HG03139 (cell line): ENCODE data around the gene ST3GAL4.

Experiments
- ATAC-seq: cut with Tn5 transposase; IDR thresholded peaks from one replicate; pipeline ENCODE4 v1.9.1; 2021; ENCODE audit not compliant: unreplicated experiment

The ST3GAL4 gene

DNA sequence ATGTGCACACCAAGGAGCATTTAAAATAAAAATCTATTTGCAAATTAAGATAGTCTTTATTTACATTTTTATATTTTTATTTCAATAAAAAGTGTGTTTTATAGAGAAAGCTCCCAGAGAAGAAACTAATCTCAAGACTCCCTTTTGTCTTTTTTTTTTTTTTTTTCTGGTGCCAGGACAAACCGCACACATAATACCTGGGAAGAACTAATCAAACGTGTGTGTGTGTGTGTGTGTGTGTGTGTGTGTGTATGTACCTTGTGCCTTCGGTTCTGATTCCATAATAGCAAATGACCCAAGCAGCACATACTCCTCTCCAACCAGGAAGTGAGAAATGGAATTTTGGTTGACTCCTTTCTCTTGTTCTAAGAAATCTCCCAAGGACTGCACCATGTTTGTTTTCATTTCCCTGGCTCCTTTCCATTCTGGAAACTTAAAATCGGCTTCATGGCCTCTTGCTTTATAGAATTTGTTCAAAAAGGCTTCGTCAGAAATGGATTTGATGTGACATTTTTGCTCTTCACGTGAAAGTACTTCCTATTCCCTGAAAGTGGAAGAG, 65.3 kb downstream of the ST3GAL4 start:
- no peak for ATAC-seq

DNA sequence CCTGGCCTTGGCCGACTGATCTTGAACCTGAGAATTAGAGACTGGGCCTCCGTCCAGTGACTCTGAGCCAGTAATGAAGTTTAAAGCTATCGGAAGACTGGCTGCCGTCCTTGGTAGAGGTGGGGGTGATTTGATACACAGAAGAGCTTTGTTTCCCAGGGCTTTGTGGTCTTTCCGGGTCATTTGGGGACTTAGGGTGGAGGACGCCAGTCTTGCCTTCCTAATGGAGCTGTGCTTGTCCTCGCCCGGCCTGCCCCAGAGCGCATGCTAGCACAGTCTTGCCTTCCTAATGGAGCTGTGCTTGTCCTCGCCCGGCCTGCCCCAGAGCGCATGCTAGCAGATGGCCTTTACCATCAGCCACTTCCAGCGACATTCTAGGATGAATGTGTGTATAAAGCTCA, 65.8 kb downstream of the ST3GAL4 start:
- ATAC-seq, result no peak

DNA sequence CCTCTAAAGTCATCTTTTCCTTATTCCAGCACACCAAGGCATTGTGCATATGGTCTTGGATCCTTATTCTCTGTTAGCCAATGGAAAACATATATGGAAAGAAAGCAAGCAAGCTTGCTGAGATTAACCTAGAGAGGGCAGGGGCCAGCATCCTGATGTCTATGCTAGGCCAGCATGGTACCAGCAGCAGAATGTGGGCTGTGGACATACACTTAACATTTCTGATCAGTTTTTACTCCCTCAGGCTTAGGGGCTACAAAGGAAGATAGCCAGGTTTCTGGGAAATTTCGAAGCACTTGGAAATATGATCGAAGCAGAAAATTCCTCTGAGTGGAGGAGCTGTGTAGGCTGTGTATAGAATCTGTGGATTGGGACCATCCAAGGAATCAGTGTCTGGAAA, 67.0 kb downstream of the ST3GAL4 start:
- ATAC-seq, result no peak

DNA sequence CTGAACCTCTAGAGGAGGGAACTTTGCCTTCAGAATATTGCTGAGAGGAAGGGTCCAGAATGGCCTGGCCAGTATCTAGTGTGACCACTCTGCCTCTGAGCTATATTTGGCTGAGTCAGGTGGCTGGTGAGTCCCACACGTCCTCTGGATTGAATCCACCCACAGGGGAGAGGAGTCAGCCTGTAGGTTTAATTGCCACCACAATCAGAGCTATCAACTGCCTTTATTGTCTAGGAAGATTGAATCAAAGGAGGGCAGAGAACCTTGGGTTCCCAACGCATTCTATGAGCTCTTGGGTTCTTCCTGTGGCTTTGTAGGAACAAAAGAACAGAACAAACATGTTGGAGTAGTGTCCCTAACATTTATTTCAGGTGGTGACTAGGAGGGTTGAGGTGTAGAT, 67.7 kb downstream of the ST3GAL4 start:
- no peak for ATAC-seq

DNA sequence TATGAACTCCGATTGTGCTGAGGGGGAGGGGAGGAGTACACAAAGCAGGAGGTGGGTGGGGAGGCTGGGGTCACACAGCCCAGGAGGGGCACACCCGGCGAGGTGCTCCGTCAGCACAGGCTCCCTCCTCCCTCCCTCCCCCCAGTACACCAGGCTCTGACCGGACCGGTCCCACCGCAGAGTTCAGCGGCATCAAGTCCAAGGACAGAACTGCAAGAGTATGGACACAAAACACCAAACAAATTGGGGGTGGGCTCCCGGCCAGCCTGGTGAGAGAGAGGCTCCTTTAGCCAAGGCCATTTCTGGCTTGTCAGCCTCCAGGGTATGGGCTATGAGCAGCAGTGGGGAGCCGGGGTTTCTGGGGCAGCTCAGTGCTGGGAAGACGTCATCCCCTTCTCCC, 68.3 kb downstream of the ST3GAL4 start:
- ATAC-seq, result no peak

DNA sequence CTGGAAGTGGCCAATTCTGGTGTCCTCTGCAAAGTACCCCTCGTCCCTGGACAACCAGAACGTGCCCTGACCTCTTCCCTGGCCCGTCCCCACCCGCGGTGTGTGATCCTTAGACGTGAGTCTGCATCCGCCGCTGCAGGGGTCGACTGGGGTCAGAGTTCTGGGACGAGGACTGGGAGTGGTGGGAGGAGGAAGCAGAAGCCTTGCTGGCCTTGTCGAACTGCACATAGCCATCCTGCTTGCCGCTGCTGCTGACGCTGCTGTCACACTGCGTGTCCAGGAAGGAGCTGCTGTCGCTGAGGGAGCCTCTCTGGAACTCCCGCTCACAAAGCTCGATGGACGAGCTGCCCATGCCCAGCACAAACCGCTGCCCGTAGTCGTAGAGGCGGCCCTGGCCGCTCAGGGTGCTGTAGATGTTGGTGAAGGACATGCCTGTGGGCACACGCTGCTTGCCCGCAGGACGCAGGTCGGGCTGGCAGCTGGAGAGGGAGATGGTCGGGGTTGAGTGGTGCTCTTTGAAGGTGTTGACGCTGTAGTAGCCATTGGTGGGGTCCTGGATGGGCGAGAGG, 69.1 kb downstream of the ST3GAL4 start:
- ATAC-seq, result no peak

DNA sequence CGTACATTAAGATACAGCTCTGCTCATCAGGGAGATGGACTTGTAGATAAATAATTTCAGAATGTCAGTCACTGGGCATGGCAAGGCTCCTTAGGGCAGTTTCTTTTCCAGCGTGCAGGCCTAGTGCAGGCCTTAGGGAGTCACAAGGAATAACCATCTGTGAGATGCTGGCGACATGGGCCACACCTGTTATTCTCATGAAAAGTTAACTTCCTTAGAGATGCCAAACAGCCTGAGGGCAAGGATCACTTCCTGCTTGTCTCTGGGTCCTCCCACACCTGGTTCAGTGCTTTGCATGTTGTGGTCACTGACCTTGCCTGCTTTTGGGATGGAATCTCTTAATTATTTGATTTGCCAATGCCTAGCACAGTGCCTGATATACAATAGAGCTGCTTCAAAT, 70.6 kb downstream of the ST3GAL4 start:
- no peak for ATAC-seq

DNA sequence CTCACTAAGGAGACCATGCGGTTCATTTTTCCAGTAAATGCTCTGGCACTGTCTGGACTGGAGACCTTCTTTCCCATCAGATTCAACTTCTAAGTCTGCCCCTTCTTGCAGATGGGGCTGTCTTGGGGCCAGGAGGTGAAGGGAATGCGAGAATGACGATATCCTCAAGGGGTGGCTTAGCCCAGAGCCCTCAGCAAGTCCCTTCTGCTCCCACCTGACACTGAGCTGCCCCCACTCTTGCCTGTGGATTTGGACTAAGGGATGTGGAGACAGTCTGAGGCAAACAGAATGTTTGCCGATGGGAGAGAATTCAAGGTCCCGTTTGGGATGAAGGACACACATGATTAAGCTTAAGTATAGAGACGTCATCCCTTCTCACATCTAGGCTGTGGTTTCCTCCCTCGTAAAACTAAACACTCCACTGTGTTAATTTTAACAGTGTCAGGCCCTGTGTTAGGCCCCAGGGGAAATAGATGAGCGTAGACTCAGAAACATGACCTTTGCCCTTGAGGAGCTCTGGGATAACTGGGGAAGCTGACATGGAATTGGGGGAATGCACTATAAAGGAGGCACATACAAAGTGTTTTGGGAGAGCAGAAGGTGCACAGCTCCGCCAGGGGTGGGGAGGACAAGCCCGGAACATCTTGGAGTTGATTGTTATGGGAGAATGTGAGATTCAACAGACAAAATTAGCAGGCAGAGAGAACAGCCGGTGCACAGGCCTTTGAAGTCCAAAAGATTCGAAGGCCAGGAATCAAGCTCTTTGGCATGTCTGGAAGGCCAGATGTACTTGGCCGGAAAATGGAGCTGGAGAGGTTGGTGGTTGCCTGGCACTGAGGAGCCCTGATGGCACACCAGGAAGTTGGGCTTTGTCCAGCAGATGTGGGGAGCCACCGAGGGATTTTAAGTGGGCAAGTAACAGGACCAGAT, 71.6 kb downstream of the ST3GAL4 start:
- peak; percentile 84 for ATAC-seq

DNA sequence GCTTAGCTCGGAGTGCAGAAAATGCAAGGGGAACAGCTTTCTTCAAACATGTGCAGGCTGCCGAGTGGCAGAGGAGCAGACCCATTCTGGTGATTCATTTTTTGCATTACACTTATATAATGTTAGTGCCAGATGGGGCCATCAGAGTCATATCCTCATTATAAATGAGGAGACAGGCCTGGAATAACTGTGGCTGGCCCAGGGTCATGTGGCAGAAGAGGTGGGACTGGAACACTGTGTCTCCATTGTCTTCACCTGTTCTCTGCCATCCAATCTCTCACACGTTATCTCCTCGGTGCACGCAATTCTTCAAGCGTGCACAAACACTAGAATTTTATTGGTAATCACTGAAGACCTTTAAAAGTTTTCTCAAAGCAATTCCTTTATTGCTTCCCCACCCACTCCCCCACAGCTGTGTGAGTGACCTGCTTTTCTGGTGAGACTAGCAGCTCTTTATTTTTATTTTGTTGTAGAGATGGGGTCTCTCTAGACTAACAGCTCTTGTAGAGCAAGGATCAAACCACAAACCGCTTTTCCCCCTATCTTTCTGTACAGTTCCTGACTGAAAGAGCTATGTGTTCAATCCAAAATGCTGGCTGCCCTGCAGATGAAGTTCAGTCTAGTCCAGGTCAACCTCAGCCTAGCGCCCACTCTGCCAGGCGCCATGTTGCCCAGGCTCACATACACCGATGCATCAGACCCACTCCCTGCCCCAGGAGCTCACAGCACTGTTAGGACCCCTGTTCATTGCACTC, 75.3 kb downstream of the ST3GAL4 start:
- ATAC-seq, result no peak

DNA sequence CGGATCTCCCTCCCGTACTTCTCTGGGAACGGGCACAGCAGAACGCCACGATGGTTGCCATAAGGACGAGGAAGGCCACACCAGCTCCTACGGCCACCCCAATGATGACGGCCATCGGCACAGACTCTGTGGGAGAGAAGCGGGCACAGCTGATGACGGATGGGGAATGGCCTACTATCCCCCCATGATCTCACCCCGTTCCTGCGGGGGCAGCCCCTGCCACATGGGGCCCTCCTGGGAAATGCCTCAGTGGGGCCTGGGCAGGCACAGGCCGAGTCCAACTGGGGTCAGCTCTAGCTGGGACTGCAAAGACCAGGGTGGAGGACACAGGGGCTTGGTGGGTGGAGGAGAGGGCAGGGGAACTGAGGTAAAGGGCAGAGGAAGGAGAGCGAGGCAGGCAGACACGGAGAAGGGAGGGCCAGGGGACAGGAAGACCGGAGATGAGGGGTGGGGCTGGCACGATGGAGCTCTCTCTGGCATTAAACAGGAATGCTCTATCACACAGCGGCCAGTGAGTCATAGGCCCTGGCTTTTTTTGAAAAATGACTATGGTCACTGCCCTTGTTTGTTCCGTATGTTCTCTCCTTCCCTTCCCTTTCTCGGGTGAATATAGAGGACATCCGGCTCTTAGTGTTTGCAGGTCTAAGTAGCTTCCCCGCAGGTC, 76.0 kb downstream of the ST3GAL4 start:
- no peak for ATAC-seq

DNA sequence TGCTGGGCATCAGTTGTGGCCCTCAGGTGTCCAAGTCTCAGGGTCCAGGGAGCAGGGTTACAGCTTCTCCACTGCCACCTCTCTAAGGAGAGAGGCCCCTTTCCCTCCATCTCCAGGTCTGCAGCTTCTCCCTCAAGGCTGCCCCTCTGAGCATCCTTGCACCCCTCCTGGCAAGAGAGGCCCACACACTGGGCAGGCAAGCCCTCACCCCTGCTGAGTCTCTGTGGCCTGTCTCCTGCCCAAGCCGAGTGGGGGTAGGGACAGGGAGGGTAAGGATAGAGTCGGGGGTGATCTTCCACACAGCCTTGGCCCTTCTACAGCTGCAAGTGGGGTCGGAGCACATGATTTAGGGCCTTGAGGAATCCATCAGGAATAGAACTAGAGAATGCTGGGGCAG, 76.6 kb downstream of the ST3GAL4 start:
- no peak for ATAC-seq

DNA sequence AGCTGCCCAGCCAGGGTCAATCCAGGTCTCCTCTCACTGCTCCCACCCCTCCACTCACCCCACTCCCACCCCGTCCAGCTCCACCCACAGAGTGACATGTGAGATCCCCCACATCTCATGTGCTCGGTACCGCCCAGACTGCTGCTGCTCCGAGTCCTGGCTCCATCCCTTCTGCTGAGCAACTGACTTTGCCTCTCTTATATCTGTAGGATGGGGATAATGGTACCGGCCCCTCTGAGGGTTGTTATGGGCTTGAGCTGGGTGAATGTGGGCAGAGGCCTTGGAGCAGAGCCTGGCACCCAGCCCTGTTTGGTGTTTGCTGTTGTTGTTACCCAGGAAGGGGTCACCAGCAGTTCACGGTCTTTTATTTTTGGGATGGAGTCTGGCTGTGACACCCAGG, 77.0 kb downstream of the ST3GAL4 start:
- no peak for ATAC-seq

DNA sequence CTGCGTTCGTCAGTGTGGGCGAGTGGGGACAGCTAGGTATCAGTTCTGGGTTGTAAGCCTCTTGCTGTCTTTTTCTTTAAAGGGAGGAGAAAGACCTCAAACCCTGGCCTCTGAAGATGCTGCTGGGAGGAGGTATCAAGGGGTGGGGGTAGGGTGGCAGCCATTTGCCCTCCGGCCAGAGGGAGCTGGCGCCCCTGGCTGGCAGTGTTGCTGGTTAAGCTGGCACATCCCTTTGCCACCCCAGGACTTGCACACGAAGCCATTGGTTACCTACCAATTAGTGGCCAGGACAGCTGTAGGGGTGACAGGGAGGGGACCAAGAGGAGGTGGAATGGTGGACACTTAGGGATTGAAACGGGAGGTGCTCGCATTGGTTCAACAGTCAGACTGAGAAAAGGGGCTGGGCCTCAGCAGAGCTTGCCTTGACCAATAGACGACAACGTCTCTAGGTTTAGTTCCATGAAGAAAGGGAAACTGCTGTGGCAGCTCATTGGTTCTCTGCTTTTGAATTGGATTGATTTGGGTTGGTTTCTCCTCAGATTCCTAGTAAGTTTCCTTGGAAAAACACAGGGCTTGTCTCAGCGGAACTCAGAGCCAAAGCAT, 77.9 kb downstream of the ST3GAL4 start:
- ATAC-seq, result no peak

DNA sequence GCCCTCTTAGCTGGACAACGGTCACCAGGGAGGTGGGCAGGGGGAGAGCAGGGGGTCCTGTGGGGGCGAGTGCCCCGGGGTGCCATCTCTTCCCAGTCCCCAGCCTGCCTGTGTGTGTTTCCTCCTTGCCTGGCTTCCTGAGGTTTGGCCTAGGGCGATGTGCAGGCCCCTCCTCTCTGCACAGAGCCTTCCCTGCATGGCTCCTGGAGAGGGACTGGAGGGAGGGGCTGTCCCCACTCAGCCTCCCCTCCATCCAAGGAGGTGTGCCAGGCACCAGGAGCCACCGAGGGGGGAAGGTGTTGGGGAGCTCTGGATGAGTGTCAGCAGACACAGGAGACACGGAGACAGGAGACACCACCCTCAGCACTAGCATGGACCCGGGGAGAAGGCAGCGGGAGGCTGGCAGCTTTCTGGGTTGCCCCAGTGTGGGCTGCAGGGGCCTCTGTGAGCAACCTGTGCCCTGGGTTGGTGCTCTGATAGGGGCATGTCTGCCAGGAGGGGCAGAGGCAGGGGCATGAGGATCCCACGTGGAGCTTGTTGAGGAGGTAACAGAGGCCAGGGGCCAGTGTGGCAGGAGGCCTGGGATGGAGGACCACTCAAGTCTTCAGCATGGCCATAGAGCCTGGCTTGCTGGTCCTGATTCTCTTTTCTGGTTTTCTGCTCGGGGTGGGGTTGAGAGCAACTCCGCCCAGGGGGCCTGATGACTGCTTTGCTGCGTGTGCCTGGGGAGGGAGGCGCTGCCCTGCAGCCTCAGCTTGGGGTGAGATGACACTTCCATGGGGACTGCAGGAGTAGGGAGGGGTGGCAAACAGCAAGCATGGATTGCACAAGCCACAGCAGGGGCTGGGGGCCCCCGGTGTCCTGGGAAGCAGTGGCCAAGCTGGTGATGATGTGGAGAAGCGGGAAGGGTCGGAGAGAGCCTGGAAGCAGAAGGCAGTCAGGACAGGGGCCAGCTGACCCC, 78.8 kb downstream of the ST3GAL4 start:
- no peak for ATAC-seq

DNA sequence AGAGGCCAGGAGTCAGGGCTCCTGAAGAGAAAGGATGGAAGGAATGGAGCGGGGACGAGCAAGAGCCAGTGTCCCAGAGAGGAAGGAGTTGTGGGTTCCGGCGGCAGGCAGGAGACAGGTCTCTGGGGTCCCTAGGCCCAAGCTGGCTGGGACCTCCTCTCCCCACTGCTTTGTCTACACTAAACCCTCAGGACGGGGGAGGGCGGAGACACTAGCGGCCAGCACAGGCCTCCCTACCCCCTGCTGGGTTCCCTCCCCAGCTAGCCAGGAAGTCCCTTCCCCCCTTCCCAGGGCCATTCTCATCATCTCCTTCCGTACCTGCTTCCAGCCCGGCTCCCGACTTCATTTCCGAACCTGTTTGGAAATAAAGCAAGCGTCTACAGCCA, 79.5 kb downstream of the ST3GAL4 start:
- no peak for ATAC-seq

DNA sequence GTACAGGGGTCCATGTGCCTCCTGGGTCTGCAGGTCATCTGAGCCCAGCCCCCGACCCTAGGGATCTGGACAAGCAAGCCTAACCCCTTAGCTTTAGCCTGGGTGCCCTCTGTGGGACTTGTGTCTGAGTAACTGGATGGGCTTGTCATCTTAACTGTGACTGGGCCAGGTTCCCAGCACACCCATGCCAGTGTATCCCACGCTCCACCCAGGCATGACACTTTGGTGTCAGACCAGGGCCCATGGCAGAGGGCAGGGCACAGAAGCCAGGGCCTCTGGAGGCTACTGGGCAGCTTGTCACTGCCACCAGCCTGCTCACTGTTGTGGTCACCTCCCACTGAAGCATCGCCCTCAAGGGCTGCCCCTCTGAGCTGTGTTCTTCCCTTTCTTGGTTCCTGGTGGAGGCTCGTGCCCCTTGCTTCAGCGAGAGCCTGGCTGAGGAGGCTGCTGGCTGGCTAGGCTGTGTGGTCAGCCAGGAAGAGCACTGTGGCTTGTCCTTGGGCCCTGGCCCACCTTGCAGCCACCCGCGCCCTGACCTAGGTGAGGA, 80.8 kb downstream of the ST3GAL4 start:
- ATAC-seq, result no peak

DNA sequence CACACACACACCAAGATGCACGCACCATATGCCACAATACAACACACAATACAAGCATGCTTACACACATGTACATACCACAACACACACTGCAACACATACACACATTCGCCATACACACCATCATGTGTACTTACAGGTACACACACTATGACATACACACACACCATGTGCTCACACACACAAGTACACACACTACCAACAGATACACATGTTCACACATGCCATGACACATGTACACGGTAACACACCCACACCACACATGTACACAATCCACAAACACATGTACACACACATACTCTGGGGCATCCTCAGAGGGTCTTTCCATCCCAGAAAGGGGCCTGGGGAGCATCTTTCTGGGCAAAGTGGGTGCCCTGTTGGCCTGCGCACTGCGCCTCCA, 82.2 kb downstream of the ST3GAL4 start:
- ATAC-seq, result no peak

DNA sequence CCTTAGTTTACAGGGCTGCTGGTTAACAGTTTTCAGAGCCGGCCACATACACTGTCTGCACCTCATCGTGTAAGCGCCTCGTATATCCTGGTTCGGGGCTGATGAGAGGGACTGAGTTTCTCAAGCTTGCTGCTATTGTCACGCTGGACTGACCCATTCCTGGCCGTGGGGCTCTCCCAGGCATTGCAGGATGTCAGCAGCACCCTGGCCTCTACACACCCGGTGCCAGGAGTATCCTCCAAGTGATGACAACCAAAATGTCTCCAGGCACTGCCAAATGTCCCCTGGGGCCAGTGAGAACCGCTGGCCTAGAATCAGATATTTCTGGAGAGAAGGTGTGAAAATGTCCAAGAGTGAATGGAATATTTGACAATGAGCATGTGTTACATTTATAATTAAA, 82.8 kb downstream of the ST3GAL4 start:
- ATAC-seq, result no peak

DNA sequence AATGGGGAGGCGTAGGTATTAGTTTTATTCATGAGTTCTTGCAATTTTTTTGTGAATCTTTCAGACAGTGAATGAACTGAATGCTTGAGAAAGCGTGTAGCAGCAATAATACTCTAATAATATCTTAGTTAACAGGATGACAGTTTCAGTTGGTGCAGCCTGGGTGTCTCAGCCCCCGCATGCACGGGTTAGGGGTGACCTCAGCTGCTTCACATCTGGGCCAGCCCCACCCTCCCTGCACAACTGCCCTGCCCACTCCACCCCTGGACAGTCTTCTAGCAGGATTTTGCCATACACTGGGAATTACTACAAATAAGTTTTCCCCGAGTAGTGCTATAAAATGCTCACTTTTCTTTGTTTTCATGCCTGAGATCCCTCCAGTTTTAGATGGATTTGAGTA, 83.2 kb downstream of the ST3GAL4 start:
- no peak for ATAC-seq
